GM10248 (cell line): ENCODE results near the gene PLXNB3.
"Not testable (repeated sequence)": the region's sequence is repeated elsewhere in the genome, so short reads cannot be mapped to it uniquely, and the experiment has no call there.

ENCODE experiments used
- CTCF ChIA-PET: fragments of 300-600 bp; sonication (Branson Sonifier 250); formaldehyde crosslinking; extraction: SDS; loops from one replicate; lab custom pipeline; 2021; ENCODE audit warnings: antibody characterized with exemption; lab: Yijun Ruan, JAX
- POLR2A ChIA-PET: fragments of 350-650 bp; sonication (Branson Sonifier 250); formaldehyde crosslinking; extraction: SDS; loops from one replicate; lab custom pipeline; 2020; ENCODE audit warnings: antibody characterized with exemption; lab: Yijun Ruan, JAX
- DNase-seq: peaks from one replicate; pipeline ENCODE4 v3.0.0; 2012; ENCODE audit errors: extremely low spot score
- TF ChIP-seq, protein P1 (sequence below): IDR thresholded peaks from 2 replicates; pipeline ENCODE4 v1.5.1; 2012; ENCODE audit warnings: mild to moderate bottlenecking, low read depth; ENCODE audit errors: extremely low read depth, missing control alignments, control extremely low read depth

The PLXNB3 gene

DNA sequence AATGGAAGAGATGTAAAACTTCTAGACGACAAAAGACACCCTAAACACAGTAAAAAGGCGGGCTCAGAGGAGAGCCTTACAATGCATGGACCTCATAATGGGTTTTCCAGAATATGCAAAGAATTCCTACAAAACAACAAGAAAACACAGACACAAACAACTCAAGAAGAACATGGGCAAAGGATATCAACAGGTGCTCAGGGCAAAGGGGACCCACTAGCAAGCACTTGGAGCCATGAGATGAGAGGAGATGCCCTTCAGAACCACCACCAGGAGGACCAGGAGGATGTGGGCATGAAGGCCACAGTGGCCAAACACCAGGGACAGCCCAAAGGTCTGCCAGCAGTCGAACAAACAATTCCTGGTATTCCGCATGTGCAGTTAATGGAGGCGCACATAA lies 49.1 kb downstream of the PLXNB3 start:
- TF ChIP-seq, protein P1, sequence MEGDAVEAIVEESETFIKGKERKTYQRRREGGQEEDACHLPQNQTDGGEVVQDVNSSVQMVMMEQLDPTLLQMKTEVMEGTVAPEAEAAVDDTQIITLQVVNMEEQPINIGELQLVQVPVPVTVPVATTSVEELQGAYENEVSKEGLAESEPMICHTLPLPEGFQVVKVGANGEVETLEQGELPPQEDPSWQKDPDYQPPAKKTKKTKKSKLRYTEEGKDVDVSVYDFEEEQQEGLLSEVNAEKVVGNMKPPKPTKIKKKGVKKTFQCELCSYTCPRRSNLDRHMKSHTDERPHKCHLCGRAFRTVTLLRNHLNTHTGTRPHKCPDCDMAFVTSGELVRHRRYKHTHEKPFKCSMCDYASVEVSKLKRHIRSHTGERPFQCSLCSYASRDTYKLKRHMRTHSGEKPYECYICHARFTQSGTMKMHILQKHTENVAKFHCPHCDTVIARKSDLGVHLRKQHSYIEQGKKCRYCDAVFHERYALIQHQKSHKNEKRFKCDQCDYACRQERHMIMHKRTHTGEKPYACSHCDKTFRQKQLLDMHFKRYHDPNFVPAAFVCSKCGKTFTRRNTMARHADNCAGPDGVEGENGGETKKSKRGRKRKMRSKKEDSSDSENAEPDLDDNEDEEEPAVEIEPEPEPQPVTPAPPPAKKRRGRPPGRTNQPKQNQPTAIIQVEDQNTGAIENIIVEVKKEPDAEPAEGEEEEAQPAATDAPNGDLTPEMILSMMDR, result no peak
- CTCF ChIA-PET, result no interaction called here
- POLR2A ChIA-PET, result no interaction called here
- no peak for DNase-seq

DNA sequence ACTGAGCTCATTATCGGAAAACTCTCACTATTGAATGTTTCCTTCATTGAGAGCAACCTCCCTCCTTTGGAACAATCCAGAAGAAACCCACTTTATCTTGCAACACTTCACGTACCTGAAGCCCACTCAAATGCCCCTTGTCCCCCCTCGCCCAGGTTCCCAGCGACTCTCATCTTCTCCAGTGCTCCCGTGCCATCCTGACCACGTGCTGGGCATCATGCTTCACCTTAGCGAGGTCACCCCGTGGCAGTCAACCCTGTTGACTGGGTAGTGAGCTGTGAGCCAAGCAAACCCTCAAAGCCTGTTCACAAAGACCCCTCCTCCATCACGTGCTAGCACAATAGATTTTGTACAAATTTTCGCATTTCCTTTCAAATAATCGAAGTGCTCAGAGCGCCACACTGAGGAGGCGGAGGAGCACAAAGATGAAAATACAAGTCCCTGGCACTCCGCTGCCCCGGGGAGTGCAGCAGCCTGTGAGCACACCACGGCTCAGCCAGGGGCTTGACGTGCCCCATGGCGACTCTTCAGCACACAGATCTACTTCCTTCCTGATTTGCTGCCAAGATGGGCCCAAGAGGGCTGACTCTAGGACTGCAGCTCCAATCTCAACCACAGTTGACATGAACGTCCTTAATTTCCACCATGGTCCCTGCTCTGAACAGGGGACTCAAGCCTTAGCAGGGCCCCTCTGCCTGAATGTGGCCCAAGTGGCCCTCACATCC lies 50.7 kb downstream of the PLXNB3 start:
- POLR2A ChIA-PET, result no interaction called here
- CTCF ChIA-PET, result no interaction called here
- TF ChIP-seq, protein P1, result no peak
- no peak for DNase-seq

DNA sequence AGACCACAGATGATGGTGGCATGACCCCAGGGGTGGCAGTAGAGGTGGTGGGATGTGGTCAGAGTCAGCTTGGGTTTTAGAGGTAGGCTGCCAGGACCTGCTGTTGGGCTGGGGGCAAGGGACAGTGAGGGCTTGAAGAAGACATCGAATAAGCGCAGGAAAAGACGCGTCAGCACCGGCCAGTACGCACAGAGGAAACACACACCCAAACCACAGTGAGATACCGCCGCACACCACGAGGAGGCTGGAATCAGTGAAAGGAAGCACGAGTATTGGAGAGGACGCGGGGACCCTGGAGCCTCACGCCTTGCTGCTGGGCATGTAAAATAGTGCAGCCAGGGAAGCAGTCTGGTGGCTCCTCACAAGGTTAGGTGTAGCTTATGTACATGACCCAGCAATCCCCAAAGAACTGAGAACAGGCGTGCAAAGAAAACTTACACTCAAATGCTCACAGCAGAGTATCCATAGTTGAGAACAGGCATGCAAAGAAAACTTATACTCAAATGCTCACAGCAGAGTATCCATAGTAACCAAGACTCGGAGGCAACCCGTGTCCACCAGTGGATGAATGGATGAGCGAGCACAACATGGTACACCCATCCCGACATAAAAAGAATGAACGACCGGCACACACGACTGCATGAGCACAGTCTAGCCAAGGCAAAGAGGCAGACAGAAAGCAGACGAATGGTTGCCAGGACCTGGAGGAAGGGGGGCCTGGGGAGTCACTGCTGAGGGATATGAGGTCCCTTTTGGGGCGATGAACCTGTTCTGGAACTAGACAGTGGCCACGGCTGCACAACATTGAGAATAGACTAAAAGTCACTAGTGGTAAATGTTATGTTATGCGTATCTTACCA lies 53.0 kb downstream of the PLXNB3 start:
- ChIA-PET CTCF (no interaction called here), POLR2A (no interaction called here)
- TF ChIP-seq, protein P1, result no peak
- DNase-seq, result no peak

DNA sequence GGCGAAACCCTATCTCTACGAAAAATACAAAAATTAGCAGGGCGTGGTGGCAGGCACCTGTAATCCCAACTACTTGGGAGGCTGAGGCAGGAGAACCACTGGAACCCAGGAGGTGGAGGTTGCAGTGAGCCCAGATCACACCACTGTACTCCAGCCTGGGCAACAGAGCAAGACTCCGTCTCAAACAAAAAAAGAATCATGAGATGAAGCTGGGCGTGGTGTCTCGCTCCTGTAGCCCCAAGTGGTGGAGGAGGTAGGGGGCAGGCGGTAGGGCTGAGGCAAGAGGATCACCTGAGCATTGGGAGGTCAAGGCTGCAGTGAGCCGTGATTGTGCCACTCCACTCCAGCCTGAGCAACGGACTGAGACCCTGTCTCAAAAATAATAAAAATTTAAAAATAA lies 54.0 kb downstream of the PLXNB3 start:
- CTCF ChIA-PET, DNase-seq, POLR2A ChIA-PET: not testable (repeated sequence)

DNA sequence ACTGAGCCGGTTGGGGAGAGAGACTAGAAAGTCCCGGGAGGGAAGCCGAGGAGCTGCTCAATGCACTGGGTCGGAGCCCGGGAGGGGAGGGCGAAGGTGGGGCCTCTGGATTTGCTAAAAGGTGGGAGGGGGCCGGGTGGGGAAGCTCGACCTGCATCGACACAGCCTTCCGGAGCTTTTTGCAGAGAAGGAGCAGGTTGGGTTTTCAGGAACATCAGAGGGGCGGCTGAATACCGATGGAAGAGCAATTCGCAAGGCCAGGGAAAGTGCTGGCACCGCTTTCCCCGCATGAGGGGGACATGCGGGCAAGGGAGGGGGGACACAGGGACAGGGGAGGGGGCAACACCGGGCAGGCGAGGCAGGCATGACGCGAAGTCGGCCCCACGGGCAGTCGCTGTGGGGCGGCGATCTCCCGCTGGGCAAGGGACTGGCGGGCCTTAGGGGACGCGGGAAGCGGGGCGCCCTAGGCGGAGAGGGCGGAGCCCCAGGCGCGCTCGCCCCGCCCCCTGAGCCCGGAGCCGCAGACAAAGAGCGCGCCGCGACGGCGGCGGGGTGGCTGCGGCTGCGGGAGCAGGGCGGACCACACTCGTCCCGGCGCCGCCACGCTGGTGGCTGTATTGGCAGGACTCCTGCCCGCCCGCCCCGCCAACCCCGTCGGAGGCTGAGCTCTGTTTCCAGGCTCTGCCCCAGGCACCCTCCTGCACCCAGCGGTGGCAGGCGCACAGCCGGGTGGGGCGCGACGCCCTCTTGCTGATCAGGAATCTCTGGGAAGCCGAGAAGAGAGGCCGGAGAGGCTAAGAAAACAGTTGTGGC lies 54.7 kb downstream of the PLXNB3 start:
- CTCF ChIA-PET, result interaction anchor here (1.6 kb wide), 1 partner anchor 104 kb away, joined by 3 read pairs; no protein-coding TSS in a partner anchor
- POLR2A ChIA-PET, result no interaction called here
- TF ChIP-seq, protein P1, result no peak
- no peak for DNase-seq

DNA sequence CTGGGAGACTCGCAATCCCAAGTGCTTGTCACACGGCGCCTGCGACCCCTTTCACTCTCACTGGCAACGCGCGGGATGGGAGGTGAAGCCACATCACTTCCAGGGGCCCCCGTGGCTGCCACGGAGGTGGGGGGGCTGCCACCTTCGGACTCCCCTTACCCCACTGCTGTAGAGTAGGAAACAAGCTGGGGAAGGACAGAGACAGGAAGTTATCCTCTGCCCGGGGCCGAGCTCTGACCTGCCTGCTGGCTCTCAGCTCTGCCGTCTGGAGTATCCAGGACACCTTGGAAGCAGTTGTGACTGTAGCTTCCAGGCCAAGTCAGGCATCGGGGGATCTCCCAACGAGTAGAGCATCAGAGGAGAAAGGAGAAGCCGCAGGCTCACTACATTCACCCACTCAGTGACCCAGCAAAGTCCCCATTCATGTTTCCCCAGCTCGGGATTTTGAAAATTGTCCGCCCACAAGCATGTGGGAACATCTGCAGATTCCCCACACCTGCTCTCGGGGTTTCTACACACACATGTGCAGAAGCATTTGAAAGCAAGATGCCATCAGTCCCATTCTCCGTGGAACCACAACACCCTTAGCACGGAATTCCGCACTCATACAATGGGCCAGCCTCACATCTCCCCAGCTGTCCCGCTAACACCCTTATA lies 55.5 kb downstream of the PLXNB3 start:
- CTCF ChIA-PET, result interaction anchor here (1.6 kb wide), 1 partner anchor 104 kb away, joined by 3 read pairs; no protein-coding TSS in a partner anchor
- POLR2A ChIA-PET, result no interaction called here

More for the DNA sequence above, 55.5 kb downstream of the PLXNB3 start:
- TF ChIP-seq, protein P1, result no peak
- DNase-seq, result no peak
